Activated B cell treated with CpG ODN at 0.5 μM for 24 hours (primary cell): Measurements from ENCODE around the gene UST. TPM values are rescaled to one million over a fixed set of nuclear protein-coding genes. Genes with fewer than 3 reads are reported as not detected.
A peak's percentile ranks its signal among the peaks of the same experiment; 100 is the strongest.
"Not testable (repeated sequence)": the region's sequence is repeated elsewhere in the genome, so short reads cannot be mapped to it uniquely, and the experiment has no call there.

Experiments
- ATAC-seq: fragments of 200-7000 bp; cut with Tn5 transposase; one replicate; pipeline ENCODE4 v1.10.0; 2021; ENCODE audit warnings: low read depth, mild to moderate bottlenecking, moderate library complexity
- CTCF ChIA-PET: fragments of 350-600 bp; sonication (Branson Sonifier 250); formaldehyde crosslinking; loops from one replicate; lab custom pipeline; 2021; ENCODE audit warnings: antibody characterized with exemption; lab: Charles Lee
- POLR2A ChIA-PET: fragments of 350-600 bp; sonication (Branson Sonifier 250); formaldehyde crosslinking; loops from one replicate; lab custom pipeline; 2021; ENCODE audit warnings: antibody characterized with exemption; lab: Charles Lee
- DNase-seq: peaks from one replicate; pipeline ENCODE4 v3.0.0; 2022
- H3K27ac Mint-ChIP-seq: one replicate; pipeline ENCODE4 v1.8.0; 2020; ENCODE audit warnings: mixed read lengths
- H3K27me3 Mint-ChIP-seq: one replicate; pipeline ENCODE4 v1.8.0; 2021; ENCODE audit warnings: mixed read lengths
- H3K36me3 Mint-ChIP-seq: one replicate; pipeline ENCODE4 v1.8.0; 2021; ENCODE audit warnings: low read depth, mixed read lengths
- H3K4me1 Mint-ChIP-seq: one replicate; pipeline ENCODE4 v1.8.0; 2021; ENCODE audit warnings: mixed read lengths
- H3K4me3 Mint-ChIP-seq: one replicate; pipeline ENCODE4 v1.8.0; 2020; ENCODE audit warnings: mild to moderate bottlenecking, mixed read lengths
- H3K9me3 Mint-ChIP-seq: one replicate; pipeline ENCODE4 v1.8.0; 2020; ENCODE audit warnings: mixed read lengths
- CTCF ChIP-seq: fragments of 200-600 bp; IDR thresholded peaks from one replicate; pipeline ENCODE4 v1.8.0; 2022; ENCODE audit warnings: antibody characterized with exemption, mild to moderate bottlenecking
- intact Hi-C: fragments of 100-400 bp; cut with micrococcal nuclease; formaldehyde crosslinking; loops from one replicate; pipeline ENCODE4 v1.15.1; 2024
- total RNA-seq: library from RNA; stranded (reverse); gene quantifications from 2 replicates; pipeline ENCODE4 v1.2.3, GENCODE V29; 2022

UST gene
- total RNA-seq, 1 donor from 2014 or later = 18.1 TPM

- ChIA-PET CTCF (interaction anchor here (1.4 kb wide), 1 partner anchor 201 kb away, joined by 5 read pairs; no protein-coding TSS in a partner anchor), POLR2A (interaction anchor here (0.8 kb wide), 1 partner anchor 19 kb away, joined by 4 read pairs; no protein-coding TSS in a partner anchor)
- no peak for TF ChIP-seq CTCF
- Mint-ChIP-seq H3K4me1 (peaks cover 58% of the 10 kb centered on the region), H3K27me3 (no peaks in the 10 kb centered on the region), H3K9me3 (no peaks in the 10 kb centered on the region), H3K27ac (no peak overlapping the region), H3K4me3 (no peak overlapping the region), H3K36me3 (peaks cover under 1% of the 10 kb centered on the region)
- no peak for ATAC-seq
- intact Hi-C loops = no loop called here
- DNase-seq = no peak
Observed at GRCh38 chr6:148779142-148779562, 32.3 kb downstream of the UST start.

GRCh38 chr6:148780423-148780822 lies 33.6 kb downstream of the UST start:
- H3K4me3 Mint-ChIP-seq, DNase-seq, H3K27ac Mint-ChIP-seq, H3K27me3 Mint-ChIP-seq, ATAC-seq, H3K9me3 Mint-ChIP-seq, H3K36me3 Mint-ChIP-seq: not testable (repeated sequence)
- H3K4me1 Mint-ChIP-seq = peaks cover 57% of the 10 kb centered on the region
- ChIA-PET CTCF (interaction anchor here (1.2 to 1.9 kb wide), 7 partner anchors 9 to 202 kb away, joined by 3 to 8 read pairs (median 5); partner anchors contain the start of gene UST), POLR2A (interaction anchor here (0.9 to 2.2 kb wide), 3 partner anchors 10 to 33 kb away, joined by 4 to 24 read pairs (median 4); no protein-coding TSS in a partner anchor)
- intact Hi-C loops = loop anchor here (2.0 kb wide), 1 partner anchor 34 kb away; the partner anchor contains the start of gene UST

- Mint-ChIP-seq H3K4me3 (peak overlapping the region; percentile 56), H3K27me3 (no peaks in the 10 kb centered on the region), H3K27ac (peak overlapping the region; percentile 69), H3K9me3 (no peaks in the 10 kb centered on the region), H3K4me1 (peaks cover 54% of the 10 kb centered on the region), H3K36me3 (peaks cover 2% of the 10 kb centered on the region)
- DNase-seq (no peak), ATAC-seq (peak; percentile 65)
- CTCF ChIA-PET = interaction anchor here (1.2 to 1.9 kb wide), 6 partner anchors 10 to 203 kb away, joined by 3 to 8 read pairs (median 4); partner anchors contain the start of gene UST
- TF ChIP-seq CTCF = no peak
- intact Hi-C loops = loop anchor here (1.0 to 2.0 kb wide), 4 partner anchors 9 to 34 kb away; partner anchors contain the start of gene UST
- POLR2A ChIA-PET = interaction anchor here (0.9 to 2.2 kb wide), 4 partner anchors 9 to 34 kb away, joined by 3 to 24 read pairs (median 4); no protein-coding TSS in a partner anchor
Observed at GRCh38 chr6:148780918-148781436, 34.1 kb downstream of the UST start.

- Mint-ChIP-seq H3K4me3 (no peak overlapping the region), H3K36me3 (peaks cover 5% of the 10 kb centered on the region), H3K4me1 (peaks cover 27% of the 10 kb centered on the region), H3K27ac (no peak overlapping the region), H3K9me3 (peaks cover 4% of the 10 kb centered on the region), H3K27me3 (no peaks in the 10 kb centered on the region)
- ATAC-seq (no peak), DNase-seq (no peak)
- ChIA-PET CTCF (no interaction called here), POLR2A (interaction anchor here (0.5 to 0.8 kb wide), 4 partner anchors 27 to 145 kb away, joined by 3 to 4 read pairs (median 3); no protein-coding TSS in a partner anchor)
- TF ChIP-seq CTCF = no peak
- intact Hi-C loops = loop anchor here (1.0 to 2.0 kb wide), 2 partner anchors 9 to 31 kb away; no protein-coding TSS in a partner anchor
Observed at GRCh38 chr6:148789948-148790347, 43.1 kb downstream of the UST start.

- POLR2A ChIA-PET = interaction anchor here (0.7 kb wide), 1 partner anchor 28 kb away, joined by 4 read pairs; no protein-coding TSS in a partner anchor
- Mint-ChIP-seq H3K27me3 (no peaks in the 10 kb centered on the region), H3K27ac (no peak overlapping the region), H3K9me3 (peaks cover 4% of the 10 kb centered on the region), H3K4me3 (no peak overlapping the region), H3K4me1 (peaks cover 31% of the 10 kb centered on the region), H3K36me3 (peaks cover 5% of the 10 kb centered on the region)
- TF ChIP-seq CTCF = no peak
- CTCF ChIA-PET = no interaction called here
- ATAC-seq = peak; percentile 25
- intact Hi-C loops = loop anchor here (1.0 to 2.0 kb wide), 2 partner anchors 9 to 32 kb away; no protein-coding TSS in a partner anchor
- no peak for DNase-seq
Observed at GRCh38 chr6:148790404-148790803, 43.6 kb downstream of the UST start.
